ENCODE data around the gene TAS2R42.

TAS2R42 gene

GRCh38 chr12:11143352-11143751 is 43.4 kb downstream of the TAS2R42 start:
- no peak for DNase-seq

- no peak for DNase-seq
Measured at GRCh38 chr12:11136075-11136474, 50.7 kb downstream of the TAS2R42 start.

Measured in NCI-H345 (cell line).